ENCODE data around the gene IKZF2.

DNA sequence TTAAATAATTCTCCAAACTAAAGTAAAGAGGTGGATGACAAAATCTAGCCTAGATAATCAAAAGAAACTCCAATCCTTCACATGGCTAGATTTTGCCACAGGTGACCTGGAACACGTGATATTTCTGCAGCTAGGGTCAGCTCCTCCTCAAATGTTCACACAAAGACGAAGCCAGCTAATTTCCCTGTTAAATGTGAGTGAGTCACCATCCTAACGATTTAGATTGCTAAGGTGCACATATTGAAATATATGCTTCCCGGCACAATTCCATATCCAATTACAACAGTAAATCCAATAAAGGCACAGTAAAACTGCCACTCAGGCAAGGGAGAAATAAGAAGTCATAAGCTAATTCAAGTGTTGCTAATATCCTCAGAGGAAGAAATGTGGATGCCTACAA is 28.7 kb downstream of the IKZF2 start:
- TF ChIP-seq CTCF (IDR thresholded peaks at IDR 0.05; ENCODE audit: insufficient read depth, low read length) (no peak), REST (IDR thresholded peaks at IDR 0.05; ENCODE audit: insufficient replicate concordance, low read depth) (no peak), GABPA (IDR thresholded peaks at IDR 0.05; ENCODE audit: low read depth) (no peak), POLR2AphosphoS5 (IDR thresholded peaks at IDR 0.05; ENCODE audit: low read depth) (no peak)

Measured in HL-60 (cell line).